Keratinocyte (primary cell): ENCODE measurements around the gene TMEM238L.

Experiments
- CTCF ChIP-seq, 3 experiments: IDR thresholded peaks in 1 of 3; conservative IDR thresholded peaks in 1 of 3; optimal IDR thresholded peaks in 1 of 3; 2 replicates in 2 of 3; 3 replicates in 1 of 3; pipeline versions ENCODE3 to v1.5.1; 2011; ENCODE audit warnings: low read length in 3 of 3, mild to moderate bottlenecking in 3 of 3, moderate library complexity in 2 of 3, control low read depth in 1 of 3, inconsistent platforms in 1 of 3; ENCODE audit not compliant: insufficient read depth in 2 of 3; ENCODE audit errors: extremely low read depth in 1 of 3
- EZH2 ChIP-seq: IDR thresholded peaks from one replicate; pipeline ENCODE4 v1.6.1; 2012; ENCODE audit warnings: inconsistent platforms, mild to moderate bottlenecking, low read length, moderate library complexity

DNA sequence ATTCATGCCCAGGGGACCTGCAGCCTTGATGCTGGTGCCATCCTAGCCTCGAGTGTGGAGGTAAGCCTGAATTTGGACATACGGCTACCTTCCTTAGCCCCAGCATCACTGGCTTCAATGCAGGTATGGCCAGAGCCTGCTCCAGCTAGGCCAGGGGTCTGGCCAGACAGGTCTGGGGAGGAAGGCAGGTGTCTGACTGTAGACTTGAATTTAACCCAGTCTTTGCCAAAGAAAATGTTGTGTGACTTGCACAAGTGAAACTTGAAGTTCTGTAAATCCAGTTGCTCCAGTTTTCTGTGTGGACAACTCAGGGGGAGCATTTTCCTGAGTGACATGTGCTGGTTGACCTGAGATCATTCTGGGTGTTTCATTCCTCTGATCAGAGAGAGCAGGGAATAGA lies 32.8 kb downstream of the TMEM238L start:
- no peak for TF ChIP-seq CTCF (optimal IDR thresholded peaks at IDR 0.05 in 1 of 3, IDR thresholded peaks at IDR 0.05 in 1 of 3, conservative IDR thresholded peaks at IDR 0.05 in 1 of 3; ENCODE audit: extremely low read depth in 1 of 3, insufficient read depth in 2 of 3, low read length in 3 of 3)
- TF ChIP-seq EZH2: no peak
